T-helper 2 cell treated with Interferon-gamma antibody and Interleukin-4, amounts not matched to agents 5 μg/mL and 100 μg/mL, for 36 hours (primary cell): ENCODE results near the gene LRRC4C.
"Not testable (repeated sequence)": the region's sequence is repeated elsewhere in the genome, so short reads cannot be mapped to it uniquely, and the experiment has no call there.

ENCODE experiments used
- DNase-seq: peaks from one replicate; pipeline ENCODE4 v3.0.0; 2021; ENCODE audit warnings: low spot score
- H3K27ac Mint-ChIP-seq: one replicate; pipeline ENCODE4 v1.8.0; 2021; ENCODE audit warnings: mild to moderate bottlenecking, mixed read lengths
- H3K27me3 Mint-ChIP-seq: one replicate; pipeline ENCODE4 v1.8.0; 2021; ENCODE audit warnings: low read depth, mixed read lengths
- H3K36me3 Mint-ChIP-seq: one replicate; pipeline ENCODE4 v1.8.0; 2021; ENCODE audit warnings: low read depth, mixed read lengths
- H3K4me1 Mint-ChIP-seq: one replicate; pipeline ENCODE4 v1.8.0; 2021; ENCODE audit warnings: low read depth, mixed read lengths
- H3K4me3 Mint-ChIP-seq: one replicate; pipeline ENCODE4 v1.8.0; 2022; ENCODE audit warnings: mild to moderate bottlenecking, moderate library complexity, mixed read lengths
- H3K9me3 Mint-ChIP-seq: one replicate; pipeline ENCODE4 v1.8.0; 2021; ENCODE audit warnings: mixed read lengths

The LRRC4C gene

GRCh38 chr11:40522080-40522479 is 937.4 kb downstream of the LRRC4C start:
- H3K4me3 Mint-ChIP-seq, H3K4me1 Mint-ChIP-seq, H3K27ac Mint-ChIP-seq, H3K27me3 Mint-ChIP-seq, H3K36me3 Mint-ChIP-seq, DNase-seq: not testable (repeated sequence)
- H3K9me3 Mint-ChIP-seq, result peaks cover 38% of the 10 kb centered on the region

DNA sequence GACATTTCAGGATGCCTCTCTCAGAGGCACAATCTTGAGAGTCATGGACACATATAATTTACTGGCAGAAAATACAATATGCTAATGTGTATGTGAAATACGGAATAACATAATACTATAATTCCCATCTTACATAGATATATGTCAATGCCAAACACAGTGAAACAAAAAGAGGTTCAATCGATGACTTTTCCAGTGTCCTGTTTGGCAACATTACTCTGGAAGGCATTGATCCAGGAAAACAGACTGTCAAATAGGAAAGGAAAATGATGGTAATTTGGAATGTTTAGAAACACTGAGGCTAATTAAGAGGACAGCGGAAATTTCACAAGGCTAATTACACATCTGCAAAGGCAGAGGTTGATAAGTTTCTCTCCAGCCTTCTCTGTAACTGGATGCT is 942.3 kb downstream of the LRRC4C start:
- Mint-ChIP-seq H3K4me3 (no peak overlapping the region), H3K4me1 (no peaks in the 10 kb centered on the region), H3K27me3 (no peaks in the 10 kb centered on the region), H3K9me3 (peaks cover 38% of the 10 kb centered on the region), H3K36me3 (no peaks in the 10 kb centered on the region), H3K27ac (no peak overlapping the region)
- DNase-seq, result no peak

DNA sequence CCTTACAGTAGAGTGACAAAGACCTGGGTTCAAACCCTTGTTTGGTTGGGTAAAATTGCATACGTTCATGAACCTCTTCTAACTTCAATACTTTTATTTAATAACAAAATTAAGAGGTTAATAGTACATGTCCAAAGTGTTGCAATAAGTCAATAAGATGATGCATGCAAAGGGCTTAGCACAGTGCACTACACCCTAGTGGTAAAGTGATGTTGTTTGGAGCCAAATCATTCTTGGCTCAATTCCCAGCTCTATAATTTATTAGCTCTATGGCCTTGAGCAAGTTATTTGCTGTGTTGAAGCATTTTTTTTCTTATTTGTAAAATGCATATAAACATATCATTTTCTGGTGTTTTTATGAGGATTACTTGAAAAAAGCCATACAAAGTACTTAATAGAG is 945.3 kb downstream of the LRRC4C start:
- H3K4me3 Mint-ChIP-seq, result no peak overlapping the region
- peaks cover 53% of the 10 kb centered on the region for H3K9me3 Mint-ChIP-seq
- DNase-seq, result no peak
- no peaks in the 10 kb centered on the region for H3K4me1 Mint-ChIP-seq
- no peak overlapping the region for H3K27ac Mint-ChIP-seq
- no peaks in the 10 kb centered on the region for H3K27me3 Mint-ChIP-seq
- no peaks in the 10 kb centered on the region for H3K36me3 Mint-ChIP-seq

GRCh38 chr11:40513281-40513680 is 946.2 kb downstream of the LRRC4C start:
- Mint-ChIP-seq H3K9me3 (peaks cover 58% of the 10 kb centered on the region), H3K27ac (no peak overlapping the region), H3K27me3 (no peaks in the 10 kb centered on the region), H3K36me3 (no peaks in the 10 kb centered on the region), H3K4me3 (no peak overlapping the region), H3K4me1 (no peaks in the 10 kb centered on the region)
- DNase-seq, result no peak

DNA sequence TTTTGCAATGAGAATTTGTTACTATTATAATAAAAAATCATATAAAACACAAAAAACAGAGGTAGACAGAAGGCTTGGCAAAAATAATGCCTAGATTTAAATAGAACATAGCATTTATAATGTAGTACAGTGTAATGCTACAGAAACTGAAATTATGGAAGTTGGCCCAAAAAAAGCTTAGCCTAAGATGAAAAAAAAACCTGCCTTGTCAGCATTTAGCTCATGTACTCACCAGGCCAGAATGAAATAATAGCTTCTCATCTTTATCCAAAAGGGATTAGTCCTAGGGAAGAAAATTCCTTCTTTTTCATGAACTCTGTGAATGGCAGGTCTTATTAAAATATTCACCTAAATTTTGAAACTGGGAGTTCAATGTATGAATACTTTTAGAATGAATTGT is 951.1 kb downstream of the LRRC4C start:
- peaks cover 58% of the 10 kb centered on the region for H3K9me3 Mint-ChIP-seq
- no peak for DNase-seq
- no peaks in the 10 kb centered on the region for H3K36me3 Mint-ChIP-seq
- no peaks in the 10 kb centered on the region for H3K4me1 Mint-ChIP-seq
- no peak overlapping the region for H3K27ac Mint-ChIP-seq
- no peak overlapping the region for H3K4me3 Mint-ChIP-seq
- H3K27me3 Mint-ChIP-seq, result no peaks in the 10 kb centered on the region

DNA sequence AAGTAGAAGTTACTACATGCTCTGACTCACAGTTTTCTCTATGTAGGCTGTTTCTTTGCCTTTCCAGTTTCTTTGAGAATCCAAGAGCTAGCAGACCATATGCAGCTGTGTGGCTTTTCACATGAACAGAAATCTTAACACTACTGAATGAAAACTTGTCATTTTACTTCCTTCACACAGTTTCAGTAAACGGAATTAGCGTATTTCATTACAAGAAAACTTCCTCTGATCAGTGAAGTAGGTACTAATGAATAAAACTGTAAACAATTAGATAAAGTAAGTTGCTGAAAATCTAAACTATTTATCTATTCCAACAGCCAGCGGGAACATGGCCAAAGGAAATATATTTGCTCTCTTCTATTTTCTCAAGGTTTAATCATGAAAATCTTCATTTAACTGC is 953.2 kb downstream of the LRRC4C start:
- Mint-ChIP-seq H3K9me3 (peaks cover 62% of the 10 kb centered on the region), H3K27me3 (no peaks in the 10 kb centered on the region), H3K4me3 (no peak overlapping the region), H3K27ac (no peak overlapping the region), H3K36me3 (no peaks in the 10 kb centered on the region), H3K4me1 (no peaks in the 10 kb centered on the region)
- DNase-seq, result no peak

DNA sequence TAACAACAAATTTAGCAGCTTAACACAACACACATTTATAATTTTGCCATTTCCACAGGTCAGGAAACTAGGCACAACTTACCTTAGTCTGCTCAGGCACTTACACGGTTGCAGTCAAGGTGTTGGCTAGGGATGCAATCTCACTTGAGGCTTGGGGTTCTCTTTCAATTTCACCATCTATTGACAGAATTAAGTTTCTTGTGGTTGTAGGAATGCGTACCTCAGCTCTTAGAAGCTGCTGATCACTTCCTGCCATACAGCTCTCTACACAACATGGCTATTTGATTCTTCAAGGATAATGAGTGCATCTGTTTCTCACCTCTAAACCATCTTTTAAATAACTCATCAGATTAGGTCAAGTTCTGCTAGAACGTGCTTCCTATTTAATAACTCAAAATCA is 968.1 kb downstream of the LRRC4C start:
- peaks cover 32% of the 10 kb centered on the region for H3K9me3 Mint-ChIP-seq
- no peaks in the 10 kb centered on the region for H3K4me1 Mint-ChIP-seq
- no peak overlapping the region for H3K27ac Mint-ChIP-seq
- H3K36me3 Mint-ChIP-seq, result no peaks in the 10 kb centered on the region
- no peaks in the 10 kb centered on the region for H3K27me3 Mint-ChIP-seq
- no peak for DNase-seq
- H3K4me3 Mint-ChIP-seq, result no peak overlapping the region

- Mint-ChIP-seq H3K9me3 (peaks cover 53% of the 10 kb centered on the region), H3K4me3 (no peak overlapping the region), H3K36me3 (no peaks in the 10 kb centered on the region), H3K27ac (no peak overlapping the region), H3K27me3 (no peaks in the 10 kb centered on the region), H3K4me1 (no peaks in the 10 kb centered on the region)
- DNase-seq, result no peak
Measured at GRCh38 chr11:40467771-40468170, 991.7 kb downstream of the LRRC4C start.

DNA sequence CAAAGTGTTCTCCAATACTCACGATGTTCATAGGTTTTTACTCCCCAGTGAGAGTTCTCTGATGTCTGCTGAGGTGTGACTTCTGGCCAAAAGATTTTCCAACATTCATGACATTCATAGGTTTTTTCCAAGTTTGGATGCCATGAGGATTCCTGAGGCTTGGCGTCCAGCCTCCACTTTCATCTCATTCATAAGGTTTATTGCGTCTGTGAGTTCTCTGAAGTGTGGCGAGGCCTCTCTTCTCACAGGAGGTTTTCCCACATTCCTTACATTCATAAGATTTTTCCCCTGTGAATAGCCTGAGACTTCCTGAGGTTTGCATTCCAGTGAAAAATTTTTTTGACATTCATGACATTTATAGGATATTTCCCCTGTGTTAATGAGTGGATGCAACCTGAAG is 1014.1 kb downstream of the LRRC4C start:
- DNase-seq, result no peak
- Mint-ChIP-seq H3K27me3 (no peaks in the 10 kb centered on the region), H3K9me3 (peaks cover 47% of the 10 kb centered on the region), H3K36me3 (no peaks in the 10 kb centered on the region), H3K4me3 (no peak overlapping the region), H3K27ac (no peak overlapping the region), H3K4me1 (no peaks in the 10 kb centered on the region)

DNA sequence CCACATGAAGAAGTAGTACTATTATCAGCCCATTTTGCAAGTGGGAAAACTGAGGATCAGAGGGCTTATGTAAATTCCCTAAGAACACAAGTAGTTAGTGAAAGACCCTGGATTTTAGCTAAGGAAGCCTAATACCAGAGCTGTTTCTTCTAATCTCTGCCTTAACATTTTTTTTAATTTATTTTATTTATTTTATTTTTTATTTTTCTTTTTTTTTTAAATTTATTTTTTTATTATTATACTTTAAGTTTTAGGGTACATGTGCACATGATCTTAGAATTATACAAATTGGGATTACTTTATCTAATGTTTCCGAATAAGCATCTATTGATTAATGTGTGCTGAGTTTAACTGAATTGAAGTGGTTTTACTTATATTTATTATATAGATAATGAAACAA is 1015.3 kb downstream of the LRRC4C start:
- no peak overlapping the region for H3K4me3 Mint-ChIP-seq

DNA sequence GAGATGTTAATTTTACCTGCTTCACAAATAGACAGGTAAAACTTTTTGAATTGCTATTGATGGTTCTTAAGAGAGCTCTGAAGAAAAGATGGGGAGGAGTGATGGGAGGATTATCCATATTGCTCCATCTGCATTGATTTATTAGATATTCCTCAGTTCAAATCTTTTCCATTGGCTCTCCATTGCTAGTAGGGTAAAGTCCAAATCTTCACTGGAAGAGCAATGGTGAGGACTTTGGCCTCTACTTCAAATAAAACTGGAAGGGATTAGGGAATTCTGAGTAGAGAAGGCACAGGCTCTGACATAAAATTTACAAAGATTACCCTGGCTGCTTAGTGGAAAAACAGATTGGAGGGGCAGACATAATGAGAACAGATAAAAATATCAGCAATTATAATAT is 1024.1 kb downstream of the LRRC4C start:
- Mint-ChIP-seq H3K4me3 (no peak overlapping the region), H3K9me3 (peaks cover 42% of the 10 kb centered on the region), H3K27me3 (no peaks in the 10 kb centered on the region), H3K36me3 (no peaks in the 10 kb centered on the region), H3K4me1 (no peaks in the 10 kb centered on the region), H3K27ac (no peak overlapping the region)
- no peak for DNase-seq

More for the DNA sequence above, 1015.3 kb downstream of the LRRC4C start:
- H3K9me3 Mint-ChIP-seq, result peaks cover 53% of the 10 kb centered on the region
- no peaks in the 10 kb centered on the region for H3K27me3 Mint-ChIP-seq
- H3K4me1 Mint-ChIP-seq, result no peaks in the 10 kb centered on the region
- no peaks in the 10 kb centered on the region for H3K36me3 Mint-ChIP-seq
- no peak for DNase-seq
- no peak overlapping the region for H3K27ac Mint-ChIP-seq

- Mint-ChIP-seq H3K36me3 (no peaks in the 10 kb centered on the region), H3K9me3 (peaks cover 38% of the 10 kb centered on the region), H3K27ac (no peak overlapping the region), H3K4me1 (no peaks in the 10 kb centered on the region), H3K4me3 (no peak overlapping the region), H3K27me3 (no peaks in the 10 kb centered on the region)
- no peak for DNase-seq
Measured at GRCh38 chr11:40434926-40435325, 1024.5 kb downstream of the LRRC4C start.

- H3K9me3 Mint-ChIP-seq, result peaks cover 30% of the 10 kb centered on the region
- DNase-seq, result no peak
- no peak overlapping the region for H3K4me3 Mint-ChIP-seq
- H3K27me3 Mint-ChIP-seq, result no peaks in the 10 kb centered on the region
- H3K27ac Mint-ChIP-seq, result no peak overlapping the region
- no peaks in the 10 kb centered on the region for H3K4me1 Mint-ChIP-seq
- H3K36me3 Mint-ChIP-seq, result no peaks in the 10 kb centered on the region
Measured at GRCh38 chr11:40432358-40432757, 1027.1 kb downstream of the LRRC4C start.

- H3K4me1 Mint-ChIP-seq, result no peaks in the 10 kb centered on the region
- no peaks in the 10 kb centered on the region for H3K36me3 Mint-ChIP-seq
Measured at GRCh38 chr11:40425168-40425567, 1034.3 kb downstream of the LRRC4C start.

DNA sequence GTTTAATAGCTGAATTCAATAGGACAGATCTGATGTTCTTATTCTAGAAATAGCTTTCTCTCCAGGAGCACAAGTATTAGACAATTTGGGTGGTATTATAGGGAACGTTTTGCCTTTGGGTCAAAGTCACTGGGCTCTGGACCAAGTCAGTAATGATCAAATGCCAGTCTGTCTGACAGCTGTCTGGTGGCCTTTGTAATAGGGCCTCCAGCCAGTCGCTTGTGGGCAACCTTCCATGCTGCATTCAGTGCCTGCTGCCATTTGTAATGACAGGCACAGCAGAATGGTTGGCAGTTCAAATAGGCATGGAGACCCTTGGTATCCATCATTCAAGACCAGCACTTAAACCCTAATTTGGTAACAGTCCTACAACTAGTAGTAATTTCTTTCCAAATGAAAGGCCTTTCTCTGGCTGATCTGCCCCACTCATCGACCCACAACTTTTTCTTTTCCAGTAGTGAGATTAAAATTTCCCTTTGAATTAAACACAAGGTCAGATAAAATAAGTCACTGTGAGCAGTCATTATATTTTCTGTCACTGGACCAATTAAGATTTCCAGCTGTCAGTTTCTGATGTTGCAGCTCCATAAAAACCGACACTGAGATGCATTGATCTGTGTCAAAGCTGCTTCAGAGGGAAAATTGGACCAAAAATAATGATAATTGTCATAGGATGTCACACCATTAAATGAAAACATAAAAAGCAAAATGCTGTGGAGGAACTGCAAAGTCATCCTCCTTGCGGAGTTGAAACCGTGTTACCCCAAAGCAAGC is 1038.1 kb downstream of the LRRC4C start:
- DNase-seq, result no peak
- no peaks in the 10 kb centered on the region for H3K27me3 Mint-ChIP-seq
- H3K4me1 Mint-ChIP-seq, result no peaks in the 10 kb centered on the region
- H3K4me3 Mint-ChIP-seq, result no peak overlapping the region
- H3K9me3 Mint-ChIP-seq, result peaks cover 37% of the 10 kb centered on the region
- H3K27ac Mint-ChIP-seq, result no peak overlapping the region
- no peaks in the 10 kb centered on the region for H3K36me3 Mint-ChIP-seq

More at GRCh38 chr11:40425168-40425567, 1034.3 kb downstream of the LRRC4C start:
- H3K9me3 Mint-ChIP-seq, result peaks cover 27% of the 10 kb centered on the region
- H3K27me3 Mint-ChIP-seq, result no peaks in the 10 kb centered on the region
- no peak overlapping the region for H3K27ac Mint-ChIP-seq
- no peak overlapping the region for H3K4me3 Mint-ChIP-seq
- DNase-seq, result no peak
